Motor neuron (in vitro differentiated cells): Measurements from ENCODE around the gene DOCK2. TPM values are rescaled to one million over a fixed set of nuclear protein-coding genes. Genes with fewer than 3 reads are reported as not detected.
A peak's percentile ranks its signal among the peaks of the same experiment; 100 is the strongest.
"Not testable (repeated sequence)": the region's sequence is repeated elsewhere in the genome, so short reads cannot be mapped to it uniquely, and the experiment has no call there.

Experiments
- ATAC-seq, 8 experiments: fragments of 200-7000 bp; cut with Tn5 transposase; replicated peaks in 6 of 8; 2 replicates each; pipeline ENCODE4 v1.8.0; 2021; ENCODE audit warnings: mild to moderate bottlenecking in 8 of 8, moderate library complexity in 8 of 8
- H3K27ac ChIP-seq, 2 donors: fragments of 250-450 bp; sonication (Bioruptor Pico); 2 replicates each; pipeline ENCODE4 v1.9.0; 2021; ENCODE audit warnings: antibody characterized with exemption in 2 of 2, mild to moderate bottlenecking in 2 of 2, moderate library complexity in 1 of 2
- H3K4me1 ChIP-seq, 2 donors: fragments of 250-450 bp; sonication (Bioruptor Pico); replicated peaks in 1 of 2; 2 replicates each; pipeline ENCODE4 v1.6.1; 2021; ENCODE audit warnings: antibody characterized with exemption in 2 of 2, mild to moderate bottlenecking in 2 of 2, moderate library complexity in 1 of 2
- H3K4me3 ChIP-seq, 5 donors: fragments of 250-450 bp; sonication (Bioruptor Pico); 2 replicates each; pipeline ENCODE4 v1.9.0; 2021; ENCODE audit warnings: antibody characterized with exemption in 5 of 5, mild to moderate bottlenecking in 5 of 5, moderate library complexity in 4 of 5
- WGBS, 10 experiments: fragments of 450-650 bp; shearing (Covaris generic); methylation state at CpG; one replicate each; pipeline ENCODE4 v1.0.0; 2022; 5-methylcytosine and 5-hydroxymethylcytosine counted together
- in situ Hi-C, 9 experiments: fragments of 400-800 bp; cut with MboI; loops; one replicate each; pipeline ENCODE4 v1.15.0; 2021; ENCODE audit warnings: low sequenced_read_pairs in 9 of 9, low pct_unique_long_range_greater_than_20kb in 2 of 9; ENCODE audit not compliant: unreplicated experiment in 9 of 9
- total RNA-seq, 8 experiments: library from RNA; unstranded; fragments of 300-600 nt; gene quantifications; 2 replicates each; pipeline versions ENCODE4 v1.2.3 to v1.2.4, GENCODE V29; 2022

Gene DOCK2
- total RNA-seq, 8 experiments from 2014 or later = 0.18 to 105 (median 0.89) TPM

- no peak overlapping the region for H3K4me3 ChIP-seq
- in situ Hi-C loops = no loop called here
- ATAC-seq = no peak
- H3K4me1 ChIP-seq = peaks cover 20 to 26% of the 10 kb centered on the region in 2 donors
- H3K27ac ChIP-seq = no peak overlapping the region
Observed at GRCh38 chr5:169712428-169712827, 75.4 kb downstream of the DOCK2 start.

- in situ Hi-C loops = no loop called here
- Histone ChIP-seq H3K4me3 (no peak overlapping the region), H3K4me1 (peaks cover 10 to 19% of the 10 kb centered on the region in 2 donors), H3K27ac (no peak overlapping the region)
- peak in 2 of 8 experiments; percentile 14 to 40 for ATAC-seq
- WGBS, 10 experiments = 38 to 100% (median 78%) methylated on average over 1 of the region's 1 CpG; no CpG with 5 or more reads in 2 of the 10 experiments
Observed at GRCh38 chr5:169716287-169716686, 79.2 kb downstream of the DOCK2 start.

GRCh38 chr5:169717288-169717687 is 80.2 kb downstream of the DOCK2 start:
- WGBS, 10 experiments = 60 to 100% (median 75%) methylated on average over 1 to 3 of the region's 3 CpGs; no CpG with 5 or more reads in 2 of the 10 experiments
- in situ Hi-C loops = no loop called here
- Histone ChIP-seq H3K4me1 (peaks cover under 1 to 9% of the 10 kb centered on the region in 2 donors), H3K4me3 (no peak overlapping the region), H3K27ac (no peak overlapping the region)
- ATAC-seq = no peak

- Histone ChIP-seq H3K4me3 (no peak overlapping the region), H3K27ac (no peak overlapping the region), H3K4me1 (peaks cover 0 to 10% of the 10 kb centered on the region in 2 donors)
- no peak for ATAC-seq
- WGBS, 10 experiments = 59 to 88% (median 73%) methylated on average over 1 to 7 of the region's 7 CpGs; no CpG with 5 or more reads in 1 of the 10 experiments
- in situ Hi-C loops = no loop called here
Observed at GRCh38 chr5:169719360-169720314, 82.6 kb downstream of the DOCK2 start.

GRCh38 chr5:169721771-169722170 is 84.7 kb downstream of the DOCK2 start:
- H3K27ac ChIP-seq = no peak overlapping the region
- in situ Hi-C loops = no loop called here
- ATAC-seq = no peak

GRCh38 chr5:169723103-169723831 is 86.2 kb downstream of the DOCK2 start:
- in situ Hi-C loops = no loop called here
- WGBS, 10 experiments = 66 to 100% (median 92%) methylated on average over 1 to 3 of the region's 3 CpGs; no CpG with 5 or more reads in 1 of the 10 experiments
- Histone ChIP-seq H3K4me3 (no peak overlapping the region), H3K4me1 (peaks cover 0 to 13% of the 10 kb centered on the region in 2 donors), H3K27ac (no peak overlapping the region)
- ATAC-seq = peak in 2 of 8 experiments; percentile 2 to 28

More at GRCh38 chr5:169721771-169722170, 84.7 kb downstream of the DOCK2 start:
- Histone ChIP-seq H3K4me1 (peaks cover 0 to 13% of the 10 kb centered on the region in 2 donors), H3K4me3 (no peak overlapping the region)
- 44 to 100% (median 95%) methylated on average over 1 to 2 of the region's 2 CpGs; no CpG with 5 or more reads in 1 of the 10 experiments for WGBS, 10 experiments

- 17 to 92% (median 60%) methylated on average over 2 to 10 of the region's 10 CpGs for WGBS, 10 experiments
- H3K4me3 ChIP-seq = no peak overlapping the region
- H3K27ac ChIP-seq = no peak overlapping the region
- H3K4me1 ChIP-seq = peaks cover 0 to 9% of the 10 kb centered on the region in 2 donors
- ATAC-seq = peak in 7 of 8 experiments; percentile 29 to 99 (median 71)
- in situ Hi-C loops = no loop called here
Observed at GRCh38 chr5:169724303-169725087, 87.4 kb downstream of the DOCK2 start.

GRCh38 chr5:169725665-169726064 is 88.6 kb downstream of the DOCK2 start:
- ATAC-seq, H3K27ac ChIP-seq, H3K4me3 ChIP-seq, H3K4me1 ChIP-seq, in situ Hi-C loops: not testable (repeated sequence)
- 94 to 100% methylated on average over 2 of the region's 4 CpGs; no CpG with 5 or more reads in 8 of the 10 experiments for WGBS, 10 experiments

DNA sequence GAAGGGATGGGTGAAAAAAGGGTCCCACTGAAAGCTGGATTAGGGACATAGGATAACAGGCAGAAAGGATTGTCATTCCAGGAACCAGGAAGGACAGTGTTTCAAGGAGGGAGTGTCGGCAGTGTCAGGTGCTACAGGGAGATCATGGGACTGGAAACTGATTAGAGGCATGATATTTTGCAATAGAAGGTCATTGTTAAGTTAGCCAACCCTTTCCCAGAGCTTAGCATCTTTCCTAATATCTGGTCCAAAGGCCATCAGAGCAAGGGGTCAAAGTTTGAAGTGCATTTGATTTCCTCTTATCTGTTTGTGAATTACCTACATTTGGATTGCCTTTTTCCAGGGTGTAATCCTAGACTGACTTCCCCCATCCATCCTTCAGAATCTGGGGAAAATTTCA is 91.3 kb downstream of the DOCK2 start:
- WGBS, 10 experiments = 67 to 100% (median 83%) methylated on average over 1 of the region's 1 CpG; no CpG with 5 or more reads in 2 of the 10 experiments
- no peak for ATAC-seq
- H3K4me3 ChIP-seq = no peak overlapping the region
- peaks cover 0 to 9% of the 10 kb centered on the region in 2 donors for H3K4me1 ChIP-seq
- in situ Hi-C loops = no loop called here
- no peak overlapping the region for H3K27ac ChIP-seq

DNA sequence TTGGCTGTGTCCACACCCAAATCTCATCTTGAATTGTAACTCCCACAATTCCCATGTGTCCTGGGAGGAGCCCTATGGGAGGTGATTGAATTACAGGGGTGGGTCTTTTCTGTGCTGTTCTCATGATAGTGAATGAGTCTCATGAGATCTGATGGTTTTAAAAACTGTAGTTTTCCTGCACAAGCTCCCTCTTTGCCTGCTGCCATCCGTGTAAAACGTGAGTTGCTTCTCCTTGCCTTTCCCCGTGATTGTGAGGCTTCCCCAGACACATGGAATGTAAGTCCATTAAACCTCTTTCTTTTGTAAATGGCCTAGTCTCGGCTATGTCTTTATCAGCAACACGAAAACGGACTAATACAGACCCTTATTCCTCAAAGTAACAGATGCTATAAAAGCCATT is 94.1 kb downstream of the DOCK2 start:
- ATAC-seq = no peak
- in situ Hi-C loops = no loop called here
- 60 to 95% (median 80%) methylated on average over 1 to 6 of the region's 6 CpGs for WGBS, 10 experiments
- Histone ChIP-seq H3K4me3 (no peak overlapping the region), H3K27ac (no peak overlapping the region), H3K4me1 (no peaks in the 10 kb centered on the region)

GRCh38 chr5:169732841-169733240 is 95.8 kb downstream of the DOCK2 start:
- Histone ChIP-seq H3K27ac (no peak overlapping the region), H3K4me1 (no peaks in the 10 kb centered on the region), H3K4me3 (no peak overlapping the region)
- WGBS, 10 experiments = 67 to 94% (median 76%) methylated on average over 1 of the region's 1 CpG; no CpG with 5 or more reads in 4 of the 10 experiments
- no peak for ATAC-seq
- in situ Hi-C loops = no loop called here

- ATAC-seq = no peak
- Histone ChIP-seq H3K4me3 (no peak overlapping the region), H3K27ac (no peak overlapping the region), H3K4me1 (peaks cover 0 to 4% of the 10 kb centered on the region in 2 donors)
- 20 to 100% (median 78%) methylated on average over 1 to 3 of the region's 3 CpGs; no CpG with 5 or more reads in 4 of the 10 experiments for WGBS, 10 experiments
- in situ Hi-C loops = no loop called here
Observed at GRCh38 chr5:169735913-169736312, 98.8 kb downstream of the DOCK2 start.
